ENCODE data around the gene ERBB4.
"Not testable (repeated sequence)": the region's sequence is repeated elsewhere in the genome, so short reads cannot be mapped to it uniquely, and the experiment has no call there.

ERBB4 gene

GRCh38 chr2:212480447-212480846 lies 58.2 kb downstream of the ERBB4 start:
- no peaks in the 10 kb centered on the region for H3K4me1 ChIP-seq (ENCODE audit: control insufficient read depth, insufficient read depth, low read length)

GRCh38 chr2:212477571-212477970 lies 61.0 kb downstream of the ERBB4 start:
- H3K27me3 ChIP-seq (ENCODE audit: control insufficient read depth, insufficient read depth, low read length), result no peaks in the 10 kb centered on the region

More at GRCh38 chr2:212480447-212480846, 58.2 kb downstream of the ERBB4 start:
- Histone ChIP-seq H3K9ac (ENCODE audit: low read depth, low read length) (no peak overlapping the region), H3K27me3 (ENCODE audit: control insufficient read depth, insufficient read depth, low read length) (no peaks in the 10 kb centered on the region), H3K4me3 (ENCODE audit: low read depth, low read length) (no peak overlapping the region), H3K9me3 (ENCODE audit: control insufficient read depth, insufficient read depth, low read length) (no peaks in the 10 kb centered on the region), H3K27ac (ENCODE audit: low read depth, low read length) (no peak overlapping the region), H3K36me3 (ENCODE audit: control insufficient read depth, insufficient read depth, low read length) (no peaks in the 10 kb centered on the region)

GRCh38 chr2:212473211-212473610 lies 65.4 kb downstream of the ERBB4 start:
- H3K4me3 ChIP-seq (ENCODE audit: low read depth, low read length), result no peak overlapping the region
- no peak overlapping the region for H3K27ac ChIP-seq (ENCODE audit: low read depth, low read length)
- H3K36me3 ChIP-seq (ENCODE audit: control insufficient read depth, insufficient read depth, low read length), result no peaks in the 10 kb centered on the region
- no peaks in the 10 kb centered on the region for H3K9me3 ChIP-seq (ENCODE audit: control insufficient read depth, insufficient read depth, low read length)
- no peaks in the 10 kb centered on the region for H3K27me3 ChIP-seq (ENCODE audit: control insufficient read depth, insufficient read depth, low read length)
- H3K9ac ChIP-seq (ENCODE audit: low read depth, low read length), result no peak overlapping the region
- H3K4me1 ChIP-seq (ENCODE audit: control insufficient read depth, insufficient read depth, low read length), result no peaks in the 10 kb centered on the region

More at GRCh38 chr2:212477571-212477970, 61.0 kb downstream of the ERBB4 start:
- Histone ChIP-seq H3K4me3 (ENCODE audit: low read depth, low read length) (no peak overlapping the region), H3K27ac (ENCODE audit: low read depth, low read length) (no peak overlapping the region), H3K9me3 (ENCODE audit: control insufficient read depth, insufficient read depth, low read length) (no peaks in the 10 kb centered on the region), H3K36me3 (ENCODE audit: control insufficient read depth, insufficient read depth, low read length) (no peaks in the 10 kb centered on the region), H3K9ac (ENCODE audit: low read depth, low read length) (no peak overlapping the region), H3K4me1 (ENCODE audit: control insufficient read depth, insufficient read depth, low read length) (no peaks in the 10 kb centered on the region)

GRCh38 chr2:212467551-212467950 lies 71.1 kb downstream of the ERBB4 start:
- H3K9ac ChIP-seq (ENCODE audit: low read depth, low read length); H3K4me1 ChIP-seq (ENCODE audit: control insufficient read depth, insufficient read depth, low read length); H3K4me3 ChIP-seq (ENCODE audit: low read depth, low read length): not testable (repeated sequence)

GRCh38 chr2:212465456-212465855 lies 73.1 kb downstream of the ERBB4 start:
- Histone ChIP-seq H3K36me3 (ENCODE audit: control insufficient read depth, insufficient read depth, low read length) (no peaks in the 10 kb centered on the region), H3K4me3 (ENCODE audit: low read depth, low read length) (no peak overlapping the region), H3K9me3 (ENCODE audit: control insufficient read depth, insufficient read depth, low read length) (peaks cover 6% of the 10 kb centered on the region; the same call in 1 of the 2 replicates), H3K4me1 (ENCODE audit: control insufficient read depth, insufficient read depth, low read length) (no peaks in the 10 kb centered on the region), H3K9ac (ENCODE audit: low read depth, low read length) (no peak overlapping the region), H3K27me3 (ENCODE audit: control insufficient read depth, insufficient read depth, low read length) (no peaks in the 10 kb centered on the region), H3K27ac (ENCODE audit: low read depth, low read length) (no peak overlapping the region)

More at GRCh38 chr2:212467551-212467950, 71.1 kb downstream of the ERBB4 start:
- not testable (repeated sequence) for H3K9me3 ChIP-seq (ENCODE audit: control insufficient read depth, insufficient read depth, low read length); H3K36me3 ChIP-seq (ENCODE audit: control insufficient read depth, insufficient read depth, low read length); H3K27ac ChIP-seq (ENCODE audit: low read depth, low read length); H3K27me3 ChIP-seq (ENCODE audit: control insufficient read depth, insufficient read depth, low read length)

GRCh38 chr2:212461708-212462107 lies 76.9 kb downstream of the ERBB4 start:
- not testable (repeated sequence) for H3K27ac ChIP-seq (ENCODE audit: low read depth, low read length); H3K9me3 ChIP-seq (ENCODE audit: control insufficient read depth, insufficient read depth, low read length); H3K4me3 ChIP-seq (ENCODE audit: low read depth, low read length); H3K27me3 ChIP-seq (ENCODE audit: control insufficient read depth, insufficient read depth, low read length); H3K9ac ChIP-seq (ENCODE audit: low read depth, low read length); H3K36me3 ChIP-seq (ENCODE audit: control insufficient read depth, insufficient read depth, low read length); H3K4me1 ChIP-seq (ENCODE audit: control insufficient read depth, insufficient read depth, low read length)

- Histone ChIP-seq H3K9me3 (ENCODE audit: control insufficient read depth, insufficient read depth, low read length) (no peaks in the 10 kb centered on the region), H3K9ac (ENCODE audit: low read depth, low read length) (no peak overlapping the region), H3K27me3 (ENCODE audit: control insufficient read depth, insufficient read depth, low read length) (no peaks in the 10 kb centered on the region), H3K4me1 (ENCODE audit: control insufficient read depth, insufficient read depth, low read length) (peaks cover 7% of the 10 kb centered on the region; the same call in 1 of the 2 replicates), H3K27ac (ENCODE audit: low read depth, low read length) (no peak overlapping the region), H3K36me3 (ENCODE audit: control insufficient read depth, insufficient read depth, low read length) (no peaks in the 10 kb centered on the region), H3K4me3 (ENCODE audit: low read depth, low read length) (no peak overlapping the region)
These were observed 84.5 kb downstream of the ERBB4 start for GRCh38 chr2:212454149-212454548.

GRCh38 chr2:212451786-212452231 lies 86.8 kb downstream of the ERBB4 start:
- no peak overlapping the region for H3K27ac ChIP-seq (ENCODE audit: low read depth, low read length)
- H3K9me3 ChIP-seq (ENCODE audit: control insufficient read depth, insufficient read depth, low read length), result no peaks in the 10 kb centered on the region
- no peaks in the 10 kb centered on the region for H3K27me3 ChIP-seq (ENCODE audit: control insufficient read depth, insufficient read depth, low read length)
- H3K36me3 ChIP-seq (ENCODE audit: control insufficient read depth, insufficient read depth, low read length), result no peaks in the 10 kb centered on the region
- no peak overlapping the region for H3K9ac ChIP-seq (ENCODE audit: low read depth, low read length)
- H3K4me3 ChIP-seq (ENCODE audit: low read depth, low read length), result no peak overlapping the region
- H3K4me1 ChIP-seq (ENCODE audit: control insufficient read depth, insufficient read depth, low read length), result peaks cover 7% of the 10 kb centered on the region; the same call in 1 of the 2 replicates

GRCh38 chr2:212448698-212449097 lies 89.9 kb downstream of the ERBB4 start:
- Histone ChIP-seq H3K4me1 (ENCODE audit: control insufficient read depth, insufficient read depth, low read length) (peaks cover 7% of the 10 kb centered on the region; the same call in 1 of the 2 replicates), H3K27me3 (ENCODE audit: control insufficient read depth, insufficient read depth, low read length) (no peaks in the 10 kb centered on the region), H3K27ac (ENCODE audit: low read depth, low read length) (no peak overlapping the region), H3K9ac (ENCODE audit: low read depth, low read length) (no peak overlapping the region), H3K36me3 (ENCODE audit: control insufficient read depth, insufficient read depth, low read length) (no peaks in the 10 kb centered on the region), H3K9me3 (ENCODE audit: control insufficient read depth, insufficient read depth, low read length) (no peaks in the 10 kb centered on the region), H3K4me3 (ENCODE audit: low read depth, low read length) (no peak overlapping the region)

GRCh38 chr2:212441821-212442220 lies 96.8 kb downstream of the ERBB4 start:
- no peak overlapping the region for H3K4me3 ChIP-seq (ENCODE audit: low read depth, low read length)
- H3K9ac ChIP-seq (ENCODE audit: low read depth, low read length), result no peak overlapping the region
- H3K27me3 ChIP-seq (ENCODE audit: control insufficient read depth, insufficient read depth, low read length), result no peaks in the 10 kb centered on the region
- H3K27ac ChIP-seq (ENCODE audit: low read depth, low read length), result no peak overlapping the region
- no peaks in the 10 kb centered on the region for H3K4me1 ChIP-seq (ENCODE audit: control insufficient read depth, insufficient read depth, low read length)
- no peaks in the 10 kb centered on the region for H3K36me3 ChIP-seq (ENCODE audit: control insufficient read depth, insufficient read depth, low read length)
- H3K9me3 ChIP-seq (ENCODE audit: control insufficient read depth, insufficient read depth, low read length), result no peaks in the 10 kb centered on the region; the same call in 1 of the 2 replicates

- no peaks in the 10 kb centered on the region; the same call in 1 of the 2 replicates for H3K9me3 ChIP-seq (ENCODE audit: control insufficient read depth, insufficient read depth, low read length)
- H3K27me3 ChIP-seq (ENCODE audit: control insufficient read depth, insufficient read depth, low read length), result no peaks in the 10 kb centered on the region
- no peaks in the 10 kb centered on the region for H3K4me1 ChIP-seq (ENCODE audit: control insufficient read depth, insufficient read depth, low read length)
- H3K4me3 ChIP-seq (ENCODE audit: low read depth, low read length), result no peak overlapping the region
- H3K9ac ChIP-seq (ENCODE audit: low read depth, low read length), result no peak overlapping the region
- no peak overlapping the region for H3K27ac ChIP-seq (ENCODE audit: low read depth, low read length)
- H3K36me3 ChIP-seq (ENCODE audit: control insufficient read depth, insufficient read depth, low read length), result no peaks in the 10 kb centered on the region
These were observed 97.5 kb downstream of the ERBB4 start for GRCh38 chr2:212441141-212441540.

Data from HUES48 (cell line).